PFSK-1 (cell line): ENCODE data around the gene SP140.

Experiments used
- POLR2AphosphoS5 ChIP-seq: IDR thresholded peaks from 2 replicates; pipeline ENCODE4 v1.6.1; 2012; ENCODE audit warnings: low read depth, mild to moderate bottlenecking, control low read depth, low read length, moderate library complexity
- SIN3A ChIP-seq: IDR thresholded peaks from 2 replicates; pipeline ENCODE4 v1.6.1; 2012; ENCODE audit warnings: mild to moderate bottlenecking, low read length, moderate library complexity, borderline replicate concordance; ENCODE audit not compliant: insufficient read depth

DNA sequence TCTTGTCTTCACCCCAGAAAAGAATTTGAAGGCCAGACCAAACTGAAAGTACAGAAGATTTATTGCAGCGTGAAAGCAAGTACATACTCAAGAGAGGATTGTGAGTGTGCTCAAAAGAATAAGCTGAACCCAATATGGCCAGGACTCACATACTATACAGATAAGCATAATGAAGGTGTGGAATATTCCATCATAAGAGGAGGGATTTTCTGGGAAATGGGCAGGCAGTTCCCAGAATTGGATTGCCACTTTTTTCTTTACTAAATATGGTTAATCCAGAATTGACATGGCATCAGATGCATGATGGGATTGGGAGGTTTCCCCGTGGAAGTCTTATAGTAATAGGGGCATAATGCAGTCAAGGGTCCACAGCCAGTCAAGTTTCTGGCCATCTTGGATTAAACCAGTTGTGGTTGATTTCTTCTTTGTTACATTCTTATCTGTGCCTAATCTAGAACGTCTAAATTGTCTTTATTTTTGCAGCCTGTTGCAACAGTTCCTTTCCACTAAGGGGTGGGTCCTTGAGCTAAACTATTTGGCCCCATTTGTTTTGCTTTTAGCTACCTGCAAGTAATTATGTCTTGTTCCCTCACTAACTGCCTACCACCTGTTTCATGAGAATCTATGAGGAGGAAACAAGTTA lies 110.4 kb downstream of the SP140 start:
- no peak for TF ChIP-seq POLR2AphosphoS5
- no peak for TF ChIP-seq SIN3A
